HepG2 (cell line): Measurements from ENCODE around the gene PTPMT1. TPM values are rescaled to one million over a fixed set of nuclear protein-coding genes. Genes with fewer than 3 reads are reported as not detected.

Experiments
- ATAC-seq: fragments of 200-7000 bp; cut with Tn5 transposase; 3 replicates; pipeline ENCODE4 v1.9.1; 2020; ENCODE audit warnings: mild to moderate bottlenecking, moderate library complexity
- BruUV-seq: library from RNA; stranded (reverse); fragments of 400-500 nt; replicated peaks from 2 replicates; lab custom pipeline; 2021; lab: Mats Ljungman, UMichigan
- CTCF ChIA-PET: fragments of 300-600 bp; formaldehyde crosslinking; extraction: SDS; loops from one replicate; lab custom pipeline; 2021; ENCODE audit warnings: low total read pairs, inconsistent platforms, low intra/inter-chr PET ratio; lab: Yijun Ruan, JAX
- POLR2A ChIA-PET: fragments of 350-600 bp; sonication (Branson Sonifier 250); formaldehyde crosslinking; loops from one replicate; lab custom pipeline; 2020; ENCODE audit warnings: antibody characterized with exemption, inconsistent platforms; lab: Yijun Ruan, JAX
- DNase-seq: peaks from one replicate; pipeline ENCODE4 v3.0.0-alpha.2; 2015; ENCODE audit warnings: low spot score
- FAIRE-seq: peaks from 3 replicates; lab custom pipeline; 2011; peaks lifted over from hg19 to GRCh38; lab: Jason Lieb, UNC
- H2AFZ ChIP-seq: one replicate; pipeline ENCODE4 v1.6.1; 2011; ENCODE audit warnings: low read length, inconsistent platforms
- H3K27ac ChIP-seq: fragments of 300-600 bp; 3 replicates; pipeline ENCODE4 v1.8.0; 2011; ENCODE audit warnings: mixed run types, mild to moderate bottlenecking, mixed read lengths, low read length, inconsistent platforms; ENCODE audit not compliant: insufficient read depth; ENCODE audit errors: extremely low read length
- H3K27me3 ChIP-seq, 2 experiments: fragments of 200-600 bp in 1 of 2; 2 replicates in 1 of 2; 3 replicates in 1 of 2; pipeline versions ENCODE4 v1.6.0 to v1.8.0; 2011; ENCODE audit warnings: low read length in 2 of 2, mild to moderate bottlenecking in 2 of 2, moderate library complexity in 2 of 2, inconsistent platforms in 1 of 2; ENCODE audit not compliant: insufficient read depth in 2 of 2, control insufficient read depth in 1 of 2
- H3K36me3 ChIP-seq, 2 experiments: fragments of 200-600 bp in 1 of 2; replicated peaks in 1 of 2; 2 replicates in 1 of 2; 3 replicates in 1 of 2; pipeline versions ENCODE4 v1.5.1 to v1.8.0; 2011; ENCODE audit warnings: low read length in 2 of 2, inconsistent platforms in 1 of 2; ENCODE audit not compliant: insufficient read depth in 2 of 2, control insufficient read depth in 1 of 2
- H3K4me1 ChIP-seq: 2 replicates; pipeline ENCODE4 v1.5.1; 2012; ENCODE audit warnings: low read length, inconsistent platforms; ENCODE audit not compliant: insufficient read depth
- H3K4me2 ChIP-seq: 2 replicates; pipeline ENCODE4 v1.6.0; 2011; ENCODE audit warnings: low read depth, low read length, inconsistent platforms
- H3K4me3 ChIP-seq, 3 experiments: fragments of 200-600 bp in 1 of 3; sonication (generic), shearing (Covaris generic) in 1 of 3; replicated peaks in 1 of 3; 2 replicates each; pipeline ENCODE4 v1.5.1; 2011 to 2016; ENCODE audit warnings: low read length in 3 of 3, inconsistent platforms in 2 of 3, low read depth in 2 of 3, mild to moderate bottlenecking in 2 of 3, control low read depth in 1 of 3, mixed read lengths in 1 of 3; ENCODE audit not compliant: insufficient read depth in 1 of 3
- H3K79me2 ChIP-seq: one replicate; pipeline ENCODE4 v1.6.1; 2011; ENCODE audit warnings: low read length, inconsistent platforms; ENCODE audit not compliant: insufficient read depth
- H3K9ac ChIP-seq: 2 replicates; pipeline ENCODE4 v1.6.0; 2011; ENCODE audit warnings: mild to moderate bottlenecking, low read depth, low read length, inconsistent platforms; ENCODE audit not compliant: insufficient read depth
- H3K9me3 ChIP-seq: 2 replicates; pipeline ENCODE4 v1.5.1; 2012; ENCODE audit warnings: mild to moderate bottlenecking, low read length
- H4K20me1 ChIP-seq: 2 replicates; pipeline ENCODE4 v1.6.0; 2011; ENCODE audit warnings: inconsistent platforms, mild to moderate bottlenecking, low read length, moderate library complexity; ENCODE audit not compliant: insufficient read depth
- MXI1 ChIP-seq: IDR thresholded peaks from 3 replicates; pipeline ENCODE4 v1.6.1; 2012; ENCODE audit warnings: low read depth, low read length, inconsistent platforms, borderline replicate concordance
- RELA ChIP-seq: sonication (generic); formaldehyde crosslinking; IDR thresholded peaks from 2 replicates; pipeline ENCODE4 v1.4.0; 2020; ENCODE audit warnings: missing genetic modification reagents
- THAP7 ChIP-seq: sonication (generic); formaldehyde crosslinking; IDR thresholded peaks from 2 replicates; pipeline ENCODE4 v1.8.1; 2023; ENCODE audit warnings: mild to moderate bottlenecking, missing genetic modification reagents
- ZBTB42 ChIP-seq: sonication (generic); formaldehyde crosslinking; IDR thresholded peaks from 2 replicates; pipeline ENCODE4 v1.5.0; 2020; ENCODE audit warnings: mild to moderate bottlenecking, missing genetic modification reagents
- ZNF142 ChIP-seq: sonication (generic); formaldehyde crosslinking; IDR thresholded peaks from 2 replicates; pipeline ENCODE4 v1.4.0; 2020; ENCODE audit warnings: missing genetic modification reagents
- ZNF598 ChIP-seq: sonication (generic); formaldehyde crosslinking; IDR thresholded peaks from 2 replicates; pipeline ENCODE4 v1.5.1; 2020; ENCODE audit warnings: mild to moderate bottlenecking, missing genetic modification reagents, borderline replicate concordance
- ZNF841 ChIP-seq: sonication (generic); formaldehyde crosslinking; IDR thresholded peaks from 2 replicates; pipeline ENCODE4 v1.8.1; 2023; ENCODE audit warnings: missing genetic modification reagents, borderline replicate concordance
- ZSCAN31 ChIP-seq: sonication (generic); formaldehyde crosslinking; IDR thresholded peaks from 2 replicates; pipeline ENCODE4 v1.5.0; 2020; ENCODE audit warnings: low read depth, mild to moderate bottlenecking, missing genetic modification reagents
- WGBS: methylation state at CpG from one replicate; pipeline ENCODE4 v1.1.6; 2017; ENCODE audit warnings: low lambda C conversion rate; 5-methylcytosine and 5-hydroxymethylcytosine counted together
- in situ Hi-C: cut with HindIII; loops from 2 replicates; pipeline ENCODE4 v1.10.0; 2017; ENCODE audit warnings: low pct_unique_long_range_greater_than_20kb; ENCODE audit not compliant: extremely low pct_ligation_motif_present
- intact Hi-C: fragments of 100-400 bp; cut with micrococcal nuclease; formaldehyde crosslinking; loops from one replicate; pipeline ENCODE4 v1.10.0; 2022; ENCODE audit not compliant: unreplicated experiment
- polyA plus RNA-seq, 8 experiments: library from polyadenylated mRNA; depleted of rRNA in 3 of 8; stranded (reverse) in 7 of 8; unstranded in 1 of 8; fragments of >200 nt; fragmentation: Illumina TruSeq in 4 of 8; extraction: Trizol in 4 of 8; gene quantifications; 2 replicates each; pipeline versions ENCODE4 v1.2.1 to v1.2.3, GENCODE V29; 2011 to 2016; ENCODE audit warnings: low read depth in 4 of 8, missing spikeins in 1 of 8, mixed read lengths in 1 of 8; ENCODE audit not compliant: insufficient read depth in 1 of 8
- total RNA-seq, 5 experiments: library from RNA; depleted of rRNA; stranded (reverse); fragments of >200 nt; fragmentation: Illumina TruSeq; extraction: Trizol; gene quantifications; 2 replicates each; pipeline ENCODE4 v1.2.3, GENCODE V29; 2016; ENCODE audit warnings: low read depth in 1 of 5

Gene PTPMT1
- total and polyA plus RNA-seq, 2 of the 13 experiments (the other 11 are each of a cell fraction or from before 2014, with no cell fraction given): 55.6 to 129 TPM

GRCh38 chr11:47605921-47606320 is 40.5 kb downstream of the PTPMT1 start (continued):
- TF ChIP-seq ZNF142 (CRISPR knock-in tag): no peak
- TF ChIP-seq MXI1: no peak
- TF ChIP-seq ZBTB42: no peak
- TF ChIP-seq ZNF841 (CRISPR knock-in tag): no peak

GRCh38 chr11:47606731-47607130 is 41.3 kb downstream of the PTPMT1 start:
- no peak overlapping the region for H3K4me2 ChIP-seq
- ATAC-seq: peak; percentile 27
- no peak overlapping the region for H2AFZ ChIP-seq
- in situ Hi-C loops: no loop called here
- no peaks in the 10 kb centered on the region for H3K79me2 ChIP-seq
- no peak overlapping the region for H3K27ac ChIP-seq
- FAIRE-seq: no peak
- 72% methylated on average over 5 of the region's 5 CpGs for WGBS
- no peak for DNase-seq
- no TSS peak for BruUV-seq
- no peaks in the 10 kb centered on the region for H4K20me1 ChIP-seq
- intact Hi-C loops: no loop called here
- H3K4me3 ChIP-seq: no peak overlapping the region
- no peaks in the 10 kb centered on the region for H3K27me3 ChIP-seq
- peaks cover 16% of the 10 kb centered on the region for H3K4me1 ChIP-seq
- H3K9me3 ChIP-seq: no peaks in the 10 kb centered on the region
- H3K9ac ChIP-seq: no peak overlapping the region
- TF ChIP-seq RELA (no peak), ZNF598 (no peak), THAP7 (CRISPR knock-in tag) (no peak), ZSCAN31 (CRISPR knock-in tag) (no peak)
- POLR2A ChIA-PET: no interaction called here
- no peaks in the 10 kb centered on the region for H3K36me3 ChIP-seq
- CTCF ChIA-PET: no interaction called here
